ENCODE data around the gene AFDN.
"Not testable (repeated sequence)": the region's sequence is repeated elsewhere in the genome, so short reads cannot be mapped to it uniquely, and the experiment has no call there.

Gene AFDN

DNA sequence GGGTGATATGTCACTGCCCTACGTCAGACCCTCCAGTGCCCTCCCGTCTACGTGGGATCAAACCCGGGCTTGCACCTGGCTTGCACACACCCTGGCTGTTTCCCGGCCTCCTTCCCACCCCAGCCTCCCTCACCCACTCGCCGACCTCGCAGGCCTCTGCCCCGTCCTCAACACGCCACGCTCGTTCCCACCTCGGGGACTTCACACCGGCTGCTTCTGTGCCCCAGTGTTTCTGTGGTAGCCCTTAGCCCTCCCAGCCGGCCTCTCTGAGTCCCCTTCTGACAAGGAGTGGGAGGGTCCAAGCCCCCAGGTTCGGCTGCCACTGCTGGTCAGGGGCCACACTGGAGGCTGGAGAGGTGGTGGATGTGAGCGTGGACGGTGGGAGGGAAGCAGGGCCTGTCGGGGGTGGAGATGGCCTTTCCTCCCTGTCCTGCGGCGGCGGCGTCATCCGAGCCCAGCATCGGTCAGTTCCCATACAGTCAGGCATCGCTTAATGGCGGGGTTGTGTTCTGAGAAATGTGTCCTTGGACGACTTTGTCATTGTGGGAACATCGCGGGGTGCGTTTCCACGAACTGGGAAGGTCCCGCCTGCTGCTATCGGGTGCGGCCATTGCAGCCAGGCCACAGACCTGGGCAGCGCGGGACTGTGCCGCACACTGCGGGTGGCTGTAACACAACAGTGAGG, 159.3 kb downstream of the AFDN start:
- DNase-seq: no peak

DNA sequence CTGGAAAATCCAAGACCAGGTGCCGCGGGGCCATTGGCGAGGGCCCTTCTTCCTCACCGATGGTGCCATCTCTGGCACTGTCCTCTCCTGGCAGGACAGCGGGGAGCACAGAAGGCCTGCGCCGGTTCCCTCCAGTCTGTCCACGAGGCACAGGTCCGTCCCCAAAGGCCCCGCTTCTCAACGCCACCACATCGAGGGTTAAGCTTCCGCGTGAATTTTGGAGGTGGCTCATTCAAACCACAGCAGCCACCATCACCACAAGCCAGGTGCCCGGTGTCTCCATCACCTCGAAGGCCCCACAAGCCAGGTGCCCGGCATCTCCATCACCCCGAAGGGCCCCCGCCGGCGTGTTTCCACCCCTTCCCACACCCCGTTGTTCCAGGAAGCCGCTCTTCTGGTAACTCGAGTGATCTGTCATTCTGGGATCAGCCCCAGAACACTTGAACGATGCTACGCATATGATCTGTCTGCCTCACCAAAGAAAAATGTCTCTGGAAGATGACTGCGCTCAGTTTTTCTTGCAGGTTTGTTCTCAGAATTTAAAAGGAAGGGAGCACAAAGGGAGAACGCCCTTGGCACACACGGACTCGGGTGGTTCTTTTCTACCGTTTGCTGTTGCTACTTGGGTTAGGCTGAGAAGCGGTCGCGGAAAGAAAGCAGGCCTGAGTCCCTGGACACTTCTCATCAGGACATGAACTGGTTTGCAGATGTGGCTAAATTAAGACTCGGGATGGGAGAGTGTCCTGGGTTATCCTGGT, 160.9 kb downstream of the AFDN start:
- DNase-seq: no peak

DNA sequence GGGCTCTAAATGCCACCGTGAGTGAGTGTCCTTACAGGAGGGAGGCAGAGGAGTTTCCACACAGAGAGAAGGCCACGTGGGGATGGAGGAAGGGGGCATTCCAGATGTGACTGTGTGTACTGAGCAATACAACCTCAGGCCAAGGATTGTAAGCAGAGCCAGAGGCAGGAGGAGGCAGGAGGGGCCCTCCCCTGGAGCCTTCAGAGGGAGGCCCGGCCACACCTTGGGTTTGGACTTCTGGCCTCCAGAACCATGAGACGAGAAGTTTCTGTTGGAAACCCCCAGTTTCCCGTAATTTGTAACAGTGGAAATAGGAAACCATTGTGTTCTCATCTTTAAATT, 161.4 kb downstream of the AFDN start:
- DNase-seq: no peak

DNA sequence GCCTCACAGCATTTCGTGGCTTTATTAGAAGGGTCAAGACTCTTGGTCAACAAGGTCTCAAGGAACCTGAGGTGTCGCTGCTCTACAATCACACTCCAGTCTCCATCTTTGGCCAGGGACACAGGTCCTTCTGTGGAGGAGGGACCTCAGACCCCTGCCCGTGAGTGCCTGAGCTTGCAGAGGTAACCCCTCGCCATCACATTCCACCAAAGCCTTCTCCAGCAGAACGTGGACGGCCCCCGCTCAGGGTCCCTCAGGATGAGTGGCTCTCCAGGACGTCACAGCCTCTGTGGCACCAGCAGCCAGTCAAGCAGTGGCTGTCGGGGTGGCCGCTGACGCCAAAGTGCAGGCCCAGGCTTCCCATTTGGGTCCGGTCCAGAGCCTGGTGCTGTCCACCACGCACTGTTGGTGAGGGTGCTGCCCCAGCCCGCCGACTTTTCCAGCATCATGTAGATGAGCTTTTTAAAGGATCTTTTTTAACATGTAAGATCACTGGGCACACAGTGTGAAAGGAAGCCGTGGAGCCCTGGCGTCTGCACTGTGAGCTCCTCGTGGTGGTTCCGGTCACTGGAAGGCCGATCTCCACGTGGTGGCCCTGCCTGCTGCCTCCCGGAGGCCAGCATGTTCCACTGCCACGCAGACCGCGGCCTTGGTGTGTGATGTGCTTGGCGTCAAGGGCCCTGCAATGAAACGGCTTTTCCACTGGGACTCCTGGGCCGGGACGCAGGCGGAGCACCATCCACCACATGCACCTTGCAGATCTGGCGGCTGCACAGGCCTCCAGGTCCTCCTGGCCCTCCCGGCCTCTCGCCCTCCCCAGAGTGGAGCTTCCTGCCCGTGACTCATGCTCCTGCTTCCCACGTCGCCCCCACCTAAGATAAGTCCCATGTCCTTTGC, 162.5 kb downstream of the AFDN start:
- DNase-seq: no peak

DNA sequence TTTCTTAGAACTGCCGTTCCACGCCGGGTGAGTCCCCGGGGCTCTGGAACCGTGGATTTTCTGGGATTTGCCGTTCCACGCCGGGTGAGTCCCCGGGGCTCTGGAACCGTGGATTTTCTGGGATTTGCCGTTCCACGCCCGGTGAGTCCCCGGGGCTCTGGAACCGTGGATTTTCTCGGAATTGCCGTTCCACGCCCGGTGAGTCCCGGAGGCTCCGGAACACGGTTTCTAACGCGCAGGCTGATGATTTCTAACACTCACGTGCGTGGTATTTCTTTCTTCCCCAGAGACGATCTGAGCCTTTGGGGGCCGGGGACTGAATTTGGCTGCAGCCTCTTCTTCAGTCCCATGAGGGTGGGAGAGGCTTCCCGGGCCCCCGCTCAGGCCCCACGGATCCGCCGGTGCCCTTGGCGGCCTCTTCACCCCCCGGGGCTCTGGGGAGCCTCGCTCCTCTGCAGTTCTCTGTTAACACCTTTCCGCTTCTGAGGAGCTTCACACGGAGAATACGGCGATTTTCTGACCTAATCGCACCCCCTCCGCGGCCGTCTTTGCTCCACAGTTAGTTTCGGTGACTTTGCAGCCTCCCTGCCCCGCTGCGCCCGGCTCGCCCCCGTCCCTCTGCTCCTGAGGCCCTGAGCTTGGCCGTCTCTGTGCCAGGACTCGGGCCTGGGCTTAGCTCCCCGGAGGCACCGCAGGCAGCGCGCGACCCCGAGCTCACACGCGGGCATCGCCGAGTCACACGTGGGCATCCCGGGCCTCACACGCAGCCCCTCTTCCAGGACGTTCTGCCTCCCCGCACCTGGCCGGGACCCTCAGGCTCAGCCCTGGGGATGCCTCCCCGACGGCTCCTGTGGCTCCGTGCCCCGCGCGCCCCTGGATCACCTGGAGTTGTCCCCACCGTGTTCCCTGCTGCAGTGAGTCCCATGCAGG, 163.6 kb downstream of the AFDN start:
- DNase-seq: no peak

DNA sequence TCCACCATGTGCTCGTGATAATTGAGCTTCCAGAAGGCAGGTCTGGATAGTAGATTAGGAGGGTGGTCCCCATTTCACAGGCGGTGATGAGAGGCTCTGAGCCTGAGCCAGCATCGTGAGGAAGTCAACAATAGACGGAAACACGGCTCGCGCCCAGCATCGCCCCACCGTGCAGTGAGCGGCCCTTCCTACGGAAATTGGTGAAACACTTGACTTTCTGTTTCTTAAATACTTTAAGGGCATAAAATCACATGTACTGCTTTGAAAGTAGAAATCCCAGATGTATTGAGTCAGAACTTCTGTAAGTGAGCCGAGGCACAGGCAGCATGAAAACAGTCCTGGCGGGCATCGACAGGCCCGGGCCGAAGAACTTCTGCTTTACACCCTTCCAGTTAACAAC, 166.5 kb downstream of the AFDN start:
- no peak for DNase-seq

DNA sequence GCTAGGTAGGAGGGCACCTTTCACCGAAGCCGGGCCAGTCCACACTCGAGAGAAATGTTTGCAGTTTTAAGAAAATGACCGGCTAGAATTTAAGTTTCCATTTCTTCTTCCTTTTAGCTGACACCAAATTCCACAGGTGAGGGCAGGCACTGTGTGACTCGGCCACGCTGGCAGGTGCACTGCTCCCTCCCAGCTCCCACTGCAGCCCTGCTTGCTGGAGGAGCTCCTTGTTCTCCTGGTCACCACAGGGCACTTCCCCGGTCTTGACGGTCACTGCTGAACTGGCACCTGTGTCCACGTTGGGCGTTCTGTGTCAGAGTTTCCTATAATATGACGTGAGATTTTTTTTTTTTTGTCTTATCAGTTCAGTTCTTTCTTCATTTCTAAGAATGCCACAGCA, 167.1 kb downstream of the AFDN start:
- no peak for DNase-seq

DNA sequence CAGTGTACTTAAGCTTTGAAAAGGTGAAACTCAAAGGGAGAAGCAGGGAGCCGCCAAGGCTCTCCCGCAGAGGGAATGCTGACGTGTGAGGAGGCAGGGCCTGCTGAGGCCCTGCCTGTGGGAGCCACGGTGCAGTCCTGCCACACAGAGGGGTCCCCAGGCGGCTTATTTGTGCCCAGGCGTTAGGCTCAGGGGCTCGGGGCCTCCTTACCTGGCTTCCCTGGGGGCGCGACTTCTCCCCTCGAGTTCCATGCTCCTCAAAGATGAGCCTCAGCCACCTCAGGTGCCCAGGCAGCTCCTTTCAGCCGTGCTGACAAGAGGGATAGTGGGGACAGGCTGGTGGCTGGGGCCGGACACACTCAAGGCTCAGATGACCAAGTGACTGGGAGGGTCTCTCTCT, 168.6 kb downstream of the AFDN start:
- no peak for DNase-seq

DNA sequence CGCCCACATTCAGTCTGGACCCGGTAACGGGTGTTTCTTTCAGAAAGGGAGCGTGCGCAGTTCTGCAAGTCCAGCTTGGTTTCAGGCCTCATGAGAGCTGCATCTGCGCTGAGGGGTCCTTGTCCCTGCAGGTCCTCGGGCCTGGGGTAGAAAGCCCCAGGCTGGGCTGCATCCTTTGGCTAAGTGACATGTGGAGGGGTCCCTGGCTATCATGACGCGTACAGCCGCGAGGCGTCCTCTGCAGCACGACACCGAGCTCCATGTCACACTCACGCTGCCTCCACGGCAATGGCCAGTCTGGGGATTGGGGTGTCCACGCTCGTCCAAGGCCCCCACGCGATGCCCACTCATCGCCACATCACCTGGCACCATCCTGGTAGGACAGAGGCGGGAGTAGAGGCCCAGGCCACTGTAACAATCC, 169.0 kb downstream of the AFDN start:
- DNase-seq: no peak

DNA sequence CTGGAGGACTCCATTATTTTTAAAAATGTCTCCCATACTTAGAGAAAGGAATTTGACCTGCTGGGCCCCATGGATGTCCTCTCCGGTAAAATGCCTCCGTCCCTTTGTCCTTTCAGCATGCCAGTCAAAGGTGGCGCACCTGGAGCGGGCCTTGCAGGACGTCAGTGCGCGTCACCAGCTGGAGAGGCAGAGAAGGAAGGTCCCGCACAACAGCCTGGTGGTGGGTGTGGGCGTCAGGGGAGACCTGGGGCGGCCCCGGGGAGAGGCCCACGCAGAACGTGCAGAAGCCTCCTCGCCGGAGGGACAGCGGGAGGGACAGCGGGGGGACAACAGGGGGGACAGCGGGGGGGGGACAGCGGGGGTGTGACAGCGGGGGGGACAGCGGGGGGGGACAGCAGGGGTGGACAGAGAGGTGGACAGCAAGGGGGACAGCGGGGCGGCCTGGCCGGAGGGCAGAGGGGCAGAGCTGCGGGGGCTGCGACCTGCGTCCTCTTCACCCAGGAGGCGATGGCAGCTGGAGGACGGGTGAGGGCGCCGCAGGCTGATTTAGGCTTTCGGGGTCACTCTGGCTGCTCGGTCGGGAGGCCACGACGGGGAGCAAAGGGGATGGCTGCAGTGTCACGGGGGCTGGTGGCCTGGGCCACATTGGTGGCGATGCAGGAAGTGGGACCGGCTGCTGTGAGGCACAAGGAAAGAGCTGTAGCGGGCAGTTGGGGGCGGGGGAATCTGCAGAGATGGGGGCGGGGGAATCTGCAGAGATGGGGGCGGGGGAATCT, 169.9 kb downstream of the AFDN start:
- DNase-seq: no peak

DNA sequence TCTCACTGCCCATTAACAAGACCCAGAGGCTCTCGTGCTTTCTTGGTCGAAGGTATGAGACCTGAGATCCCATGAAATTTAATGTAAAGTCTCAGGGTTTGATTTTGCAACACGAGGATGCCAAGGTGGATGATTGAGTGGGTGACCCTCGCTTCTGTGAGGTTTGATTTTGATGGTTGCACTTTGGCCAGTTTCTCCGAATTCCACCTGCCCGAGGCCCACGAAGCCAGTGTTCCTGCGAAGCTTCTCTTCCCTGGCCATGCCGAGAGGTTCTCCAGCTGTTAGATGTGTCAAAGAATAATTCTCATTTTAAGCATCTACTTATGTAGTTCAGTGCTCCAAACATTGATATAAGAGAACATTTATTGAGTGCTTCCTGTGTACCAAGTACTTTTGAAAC, 170.9 kb downstream of the AFDN start, which contains the start of gene KIF25:
Gene KIF25, plus strand, starts transcription at position 30 of the 400 bp plus-strand sequence. CDS start 31,915 bp downstream, outside the sequence.
- no peak for DNase-seq

DNA sequence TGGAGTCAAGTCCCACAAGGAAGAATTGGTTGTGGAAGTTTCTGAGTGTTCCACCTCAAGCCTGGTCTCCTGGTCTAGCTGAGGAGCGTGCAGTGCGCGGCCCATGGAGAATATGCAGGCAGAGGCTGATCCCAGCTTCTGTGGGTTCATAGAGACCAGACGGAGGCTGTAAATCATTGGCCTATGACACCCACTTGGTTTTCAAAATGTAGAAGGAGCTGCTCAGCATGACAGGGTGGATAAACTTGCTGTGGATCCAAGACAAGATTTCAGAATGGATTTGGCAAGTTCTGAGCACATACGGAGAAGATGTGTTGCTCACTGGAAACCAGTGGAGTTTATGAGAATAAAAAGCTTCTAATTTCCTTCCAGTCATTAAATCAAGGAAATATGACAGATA, 171.5 kb downstream of the AFDN start:
- no peak for DNase-seq

DNA sequence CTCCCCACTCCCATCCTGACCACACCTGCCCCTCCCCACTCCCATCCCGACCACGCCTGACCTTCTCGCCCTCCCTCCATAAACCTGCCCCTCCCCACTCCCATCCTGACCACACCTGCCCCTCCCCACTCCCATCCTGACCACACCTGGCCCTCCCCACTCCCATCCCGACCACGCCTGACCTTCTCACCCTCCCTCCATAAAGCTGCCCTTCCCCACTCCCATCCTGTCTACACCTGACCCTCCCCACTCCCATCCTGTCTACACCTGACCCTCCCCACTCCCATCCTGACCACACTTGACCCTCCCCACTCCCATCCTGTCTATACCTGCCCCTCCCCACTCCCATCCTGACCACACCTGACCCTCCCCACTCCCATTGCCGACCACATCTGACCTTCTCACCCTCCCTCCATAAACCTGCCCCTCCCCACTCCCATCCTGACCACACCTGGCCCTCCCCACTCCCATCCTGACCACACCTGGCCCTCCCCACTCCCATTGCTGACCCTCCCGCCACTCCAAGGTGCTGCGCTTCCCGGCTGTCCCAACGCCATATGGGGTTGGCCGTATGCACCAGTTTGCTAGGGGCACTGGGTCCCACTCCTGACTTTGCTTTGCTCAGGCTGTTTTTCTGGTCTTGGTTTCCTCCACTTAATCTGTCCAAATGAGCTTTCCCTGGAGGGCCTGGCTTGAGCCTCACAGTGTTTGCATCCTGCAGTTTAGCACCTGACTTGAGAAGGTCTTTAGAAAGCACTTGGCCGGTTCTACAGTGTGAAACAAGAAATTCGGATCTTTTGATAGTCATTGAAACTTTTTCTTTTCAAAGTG, 173.7 kb downstream of the AFDN start:
- DNase-seq: no peak

DNA sequence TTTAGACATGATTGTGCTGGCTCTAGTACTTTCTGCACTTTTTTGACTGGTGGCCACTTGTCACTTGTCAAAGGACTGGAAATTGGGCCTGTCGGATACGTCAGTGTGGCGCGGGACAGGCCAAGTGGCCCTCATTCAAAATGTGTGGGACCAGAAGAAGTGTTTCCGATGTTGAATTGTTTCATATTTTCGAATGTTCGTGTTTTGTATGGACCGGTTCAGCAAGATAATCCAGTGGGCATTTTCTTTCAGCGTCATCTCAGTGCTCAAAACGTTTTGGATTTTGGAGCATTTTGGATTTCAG, 174.3 kb downstream of the AFDN start:
- DNase-seq: no peak

DNA sequence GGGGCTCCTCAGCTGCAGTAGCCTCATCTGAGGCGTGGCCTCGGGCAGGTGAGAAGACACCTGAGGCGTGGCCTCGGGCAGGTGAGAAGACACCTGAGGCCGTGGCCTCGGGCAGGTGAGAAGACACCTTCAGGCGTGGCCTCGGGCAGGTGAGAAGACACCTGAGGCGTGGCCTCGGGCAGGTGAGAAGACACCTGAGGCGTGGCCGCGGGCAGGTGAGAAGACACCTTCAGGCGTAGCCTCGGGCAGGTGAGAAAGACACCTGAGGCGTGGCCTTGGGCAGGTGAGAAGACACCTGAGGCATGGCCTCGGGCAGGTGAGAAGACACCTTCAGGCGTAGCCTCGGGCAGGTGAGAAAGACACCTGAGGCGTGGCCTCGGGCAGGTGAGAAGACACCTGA, 174.8 kb downstream of the AFDN start:
- DNase-seq: not testable (repeated sequence)

DNA sequence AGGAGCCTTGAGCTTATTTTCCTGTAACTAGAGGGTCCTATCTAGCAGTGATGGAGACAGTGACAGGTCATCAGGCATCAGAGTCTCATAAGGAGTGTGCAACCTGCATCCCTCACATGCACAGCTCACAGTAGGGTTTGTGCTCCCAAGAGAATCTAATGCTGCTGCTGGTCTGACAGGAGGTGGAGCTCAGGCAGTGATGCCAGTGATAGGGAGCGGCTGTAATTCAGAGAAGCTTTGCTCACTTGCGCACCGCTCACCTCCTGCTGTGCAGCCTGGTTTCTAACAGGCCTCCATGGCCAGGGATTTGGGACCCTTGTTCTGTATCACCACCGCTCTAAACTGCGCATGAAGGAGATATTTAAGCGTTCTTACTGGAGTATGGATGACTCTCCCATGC, 176.1 kb downstream of the AFDN start:
- no peak for DNase-seq

DNA sequence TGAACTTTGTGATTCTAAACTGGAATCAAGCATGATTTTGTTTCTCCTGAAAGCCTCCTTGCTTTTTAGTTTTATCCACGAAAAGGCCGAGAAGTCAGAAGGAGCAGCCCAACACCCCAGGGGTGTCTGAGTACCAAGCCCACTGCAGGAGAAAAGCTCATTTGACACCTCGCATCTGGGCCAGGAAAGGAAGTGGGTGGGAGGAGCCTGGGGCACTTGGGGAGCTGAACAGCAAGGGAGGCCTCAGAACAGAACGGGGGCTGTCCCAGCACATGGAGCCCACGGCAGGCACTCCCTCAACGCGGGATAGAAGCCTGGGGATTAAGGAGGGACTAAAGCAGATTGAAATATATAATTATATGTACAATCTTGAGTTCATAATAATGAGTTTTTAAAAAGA, 177.3 kb downstream of the AFDN start:
- DNase-seq: no peak

DNA sequence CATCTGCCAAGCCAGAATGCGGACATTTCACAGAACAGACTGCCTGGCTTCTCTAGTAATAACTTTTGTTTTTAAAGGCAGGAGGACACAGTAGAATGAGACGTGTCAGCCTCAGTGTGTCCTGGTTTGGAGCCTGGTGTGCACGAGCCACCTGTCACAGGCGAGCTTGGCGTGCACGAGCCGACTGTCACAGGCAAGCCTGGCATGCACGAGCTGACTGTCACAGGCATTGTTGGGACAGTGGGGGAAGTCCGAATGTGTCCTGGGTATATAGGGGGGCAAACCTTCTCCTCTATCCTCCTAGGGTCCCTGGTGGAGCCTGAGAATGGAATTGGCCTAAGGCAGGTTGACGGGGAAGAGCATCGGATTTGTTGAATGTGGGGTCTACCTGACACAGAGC, 178.2 kb downstream of the AFDN start:
- DNase-seq: no peak

DNA sequence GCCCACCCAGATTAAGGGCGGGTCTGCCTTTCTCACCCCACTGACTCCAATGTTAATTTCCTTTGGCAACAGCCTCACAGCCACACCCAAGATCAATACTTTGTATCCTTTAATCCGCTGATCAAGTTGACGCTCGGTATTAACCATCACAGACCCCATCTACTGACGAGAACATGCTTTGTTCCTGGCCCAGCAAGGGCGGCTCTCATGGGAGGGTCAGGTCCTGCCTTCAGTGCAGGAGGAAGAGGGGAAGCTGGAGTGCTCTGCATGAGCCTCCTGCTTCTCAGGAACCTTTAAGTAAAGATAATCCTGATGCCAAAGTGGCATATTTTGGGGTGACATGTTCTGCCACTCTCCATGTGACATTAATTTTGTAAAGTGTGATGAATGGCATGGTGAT, 179.1 kb downstream of the AFDN start:
- no peak for DNase-seq

DNA sequence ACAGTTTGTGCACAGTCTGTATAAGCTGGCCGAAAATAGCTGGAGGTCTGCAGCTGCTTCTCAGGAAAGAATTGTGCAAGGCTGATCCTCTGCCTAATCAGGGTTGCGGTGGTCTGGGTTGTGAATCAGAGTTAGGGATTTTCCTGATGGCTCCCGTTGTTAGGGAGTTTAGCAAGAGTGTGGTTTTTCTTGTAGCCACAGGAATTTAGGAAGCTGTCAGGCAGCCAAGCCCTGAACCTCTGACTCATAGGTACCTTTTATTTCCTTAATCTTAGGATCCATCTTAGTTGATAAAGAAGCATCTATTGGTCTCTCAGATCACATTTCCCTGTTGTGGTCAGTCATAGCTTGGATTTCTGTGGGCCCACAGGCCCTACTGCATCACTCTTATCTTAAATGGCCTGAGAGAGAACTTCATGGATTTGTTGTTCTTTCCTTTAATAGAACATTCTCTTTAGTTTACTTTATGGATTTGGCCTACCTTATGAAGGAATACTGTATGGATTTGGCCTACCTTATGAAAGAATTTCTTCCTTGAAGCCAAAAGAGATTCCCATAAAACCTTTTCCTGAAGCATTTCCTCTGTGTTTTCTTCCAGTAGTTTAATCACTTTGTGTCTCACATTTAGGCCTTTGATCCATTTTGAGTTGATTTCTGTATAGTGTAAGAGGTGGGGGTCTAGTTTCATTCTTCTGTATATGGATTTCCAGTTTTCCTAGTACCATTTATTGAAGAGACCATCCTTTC, 181.1 kb downstream of the AFDN start:
- no peak for DNase-seq
